Measurements from ENCODE around the gene ANKRD42.

The ANKRD42 gene

GRCh38 chr11:83222499-83222898 lies 29.0 kb downstream of the ANKRD42 start:
- CTCF ChIA-PET, result interaction anchor here (1.6 kb wide), 1 partner anchor 14 kb away, joined by 3 read pairs; no protein-coding TSS in a partner anchor
- no peak for DNase-seq (ENCODE audit: extremely low spot score)

DNA sequence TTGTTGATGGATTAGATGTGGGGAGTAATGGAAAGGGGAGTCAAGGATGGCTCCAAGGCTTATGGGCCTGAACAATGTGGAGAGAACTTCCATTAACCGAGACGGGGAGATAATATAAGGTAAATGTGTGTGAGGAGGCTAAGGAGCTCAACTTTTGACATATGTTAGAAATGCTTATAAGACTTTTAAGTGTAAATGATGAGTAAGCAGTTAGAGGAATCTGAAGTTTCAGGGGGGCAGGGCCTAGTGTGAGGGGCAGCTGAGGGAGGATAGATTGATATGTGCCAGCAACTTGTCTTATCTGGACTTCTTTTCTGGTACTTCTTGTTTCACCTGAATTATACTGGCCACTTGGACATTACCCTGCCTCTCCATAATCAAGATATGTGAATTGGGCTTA lies 29.9 kb downstream of the ANKRD42 start:
- TF ChIP-seq, protein P1, sequence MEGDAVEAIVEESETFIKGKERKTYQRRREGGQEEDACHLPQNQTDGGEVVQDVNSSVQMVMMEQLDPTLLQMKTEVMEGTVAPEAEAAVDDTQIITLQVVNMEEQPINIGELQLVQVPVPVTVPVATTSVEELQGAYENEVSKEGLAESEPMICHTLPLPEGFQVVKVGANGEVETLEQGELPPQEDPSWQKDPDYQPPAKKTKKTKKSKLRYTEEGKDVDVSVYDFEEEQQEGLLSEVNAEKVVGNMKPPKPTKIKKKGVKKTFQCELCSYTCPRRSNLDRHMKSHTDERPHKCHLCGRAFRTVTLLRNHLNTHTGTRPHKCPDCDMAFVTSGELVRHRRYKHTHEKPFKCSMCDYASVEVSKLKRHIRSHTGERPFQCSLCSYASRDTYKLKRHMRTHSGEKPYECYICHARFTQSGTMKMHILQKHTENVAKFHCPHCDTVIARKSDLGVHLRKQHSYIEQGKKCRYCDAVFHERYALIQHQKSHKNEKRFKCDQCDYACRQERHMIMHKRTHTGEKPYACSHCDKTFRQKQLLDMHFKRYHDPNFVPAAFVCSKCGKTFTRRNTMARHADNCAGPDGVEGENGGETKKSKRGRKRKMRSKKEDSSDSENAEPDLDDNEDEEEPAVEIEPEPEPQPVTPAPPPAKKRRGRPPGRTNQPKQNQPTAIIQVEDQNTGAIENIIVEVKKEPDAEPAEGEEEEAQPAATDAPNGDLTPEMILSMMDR (IDR thresholded peaks at IDR 0.05; ENCODE audit: control extremely low read depth, extremely low read depth, low read depth, missing control alignments), result no peak
- CTCF ChIA-PET, result interaction anchor here (1.1 to 1.7 kb wide), 4 partner anchors 12 to 24 kb away, joined by 3 to 5 read pairs (median 4); no protein-coding TSS in a partner anchor
- no peak for DNase-seq (ENCODE audit: extremely low spot score)
- POLR2A ChIA-PET, result no interaction called here

More at GRCh38 chr11:83222499-83222898, 29.0 kb downstream of the ANKRD42 start:
- POLR2A ChIA-PET, result no interaction called here
- TF ChIP-seq, protein P1 (IDR thresholded peaks at IDR 0.05; ENCODE audit: control extremely low read depth, extremely low read depth, low read depth, missing control alignments), result no peak

DNA sequence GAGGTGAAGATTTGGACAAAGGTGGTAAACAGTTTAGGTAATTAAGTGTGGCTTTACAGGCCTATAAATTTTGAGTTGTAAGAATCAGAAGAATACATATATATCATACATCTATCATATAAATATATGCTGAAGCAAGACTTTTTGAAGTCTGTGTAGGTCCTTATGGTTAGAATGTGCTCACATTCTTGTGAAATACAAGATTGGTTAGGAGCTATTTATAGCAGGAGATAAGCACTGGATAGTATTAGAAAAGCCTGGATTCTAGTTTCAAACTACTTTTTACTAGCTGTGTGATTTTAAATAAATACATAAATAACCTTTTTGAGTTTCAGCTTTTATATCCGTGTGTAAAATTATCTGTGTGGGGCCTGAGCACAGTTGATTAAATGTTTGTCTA lies 42.3 kb downstream of the ANKRD42 start:
- TF ChIP-seq, protein P1 (IDR thresholded peaks at IDR 0.05; ENCODE audit: control extremely low read depth, extremely low read depth, low read depth, missing control alignments), result no peak
- no peak for DNase-seq (ENCODE audit: extremely low spot score)
- POLR2A ChIA-PET, result no interaction called here
- CTCF ChIA-PET, result interaction anchor here (0.8 to 4.5 kb wide), 8 partner anchors 9 to 368 kb away, joined by 3 to 32 read pairs (median 4); no protein-coding TSS in a partner anchor

- POLR2A ChIA-PET, result no interaction called here
- CTCF ChIA-PET, result interaction anchor here (1.0 to 4.5 kb wide), 2 partner anchors 10 to 12 kb away, joined by 4 to 32 read pairs; no protein-coding TSS in a partner anchor
- TF ChIP-seq, protein P1 (IDR thresholded peaks at IDR 0.05; ENCODE audit: control extremely low read depth, extremely low read depth, low read depth, missing control alignments), result no peak
- no peak for DNase-seq (ENCODE audit: extremely low spot score)
Measured at GRCh38 chr11:83238111-83238510, 44.6 kb downstream of the ANKRD42 start.

DNA sequence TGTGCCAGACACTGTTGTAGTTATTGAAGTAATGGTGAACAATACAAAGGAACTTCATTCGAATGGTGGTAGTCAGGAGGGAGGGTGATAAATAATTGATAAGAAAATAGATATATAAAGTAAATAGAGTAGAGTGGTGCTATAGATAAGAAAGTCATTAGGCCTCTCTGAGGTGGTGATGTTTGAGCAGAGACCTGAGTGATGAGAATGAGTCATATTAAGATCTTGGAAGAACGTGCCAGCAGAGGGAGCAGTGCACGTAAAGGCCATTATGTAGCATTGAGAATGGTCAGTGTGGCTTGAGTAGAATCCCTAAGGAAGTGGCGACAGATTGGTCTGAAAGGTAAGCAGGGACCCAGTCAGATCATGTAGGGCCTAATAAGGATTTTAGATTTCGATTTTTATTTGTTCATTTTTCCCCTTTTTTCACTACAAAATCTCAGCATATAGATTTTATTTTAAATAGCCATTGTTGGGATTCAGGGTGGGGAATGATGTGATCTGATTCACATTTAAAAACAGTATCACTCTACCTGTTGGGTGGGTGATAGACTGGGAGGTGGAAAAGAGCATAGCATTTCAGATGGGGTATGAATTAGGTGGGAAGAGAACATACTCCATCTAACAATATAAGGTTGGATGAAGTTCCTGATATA lies 47.9 kb downstream of the ANKRD42 start:
- TF ChIP-seq, protein P1 (IDR thresholded peaks at IDR 0.05; ENCODE audit: control extremely low read depth, extremely low read depth, low read depth, missing control alignments), result peak; percentile 59
- POLR2A ChIA-PET, result no interaction called here
- CTCF ChIA-PET, result interaction anchor here (0.9 kb wide), 1 partner anchor 9 kb away, joined by 3 read pairs; no protein-coding TSS in a partner anchor
- DNase-seq (ENCODE audit: extremely low spot score), result peak; percentile 16

DNA sequence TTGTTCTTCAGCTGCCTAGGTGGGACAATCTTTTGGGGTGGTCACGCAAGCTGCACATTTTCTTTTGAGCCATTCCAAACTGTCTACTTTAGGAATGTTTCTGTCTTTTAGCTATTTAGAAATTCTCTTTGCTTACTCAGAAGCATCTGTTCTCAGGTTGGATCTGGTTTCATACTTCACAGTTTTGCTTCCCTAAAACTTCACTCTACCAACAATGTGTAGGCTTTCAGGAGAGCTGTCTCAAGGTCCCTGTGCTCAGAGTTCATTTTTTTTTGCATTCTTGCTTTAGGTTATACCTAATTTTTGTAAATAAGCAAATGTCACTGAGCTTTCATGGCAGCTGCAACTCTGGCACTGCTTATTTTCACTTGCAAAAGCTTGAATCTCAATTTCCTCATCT lies 55.9 kb downstream of the ANKRD42 start:
- CTCF ChIA-PET, result interaction anchor here (0.7 to 4.1 kb wide), 49 partner anchors 7 to 483 kb away, joined by 3 to 34 read pairs (median 4); partner anchors contain the start of genes CCDC90B, DDIAS, PCF11 and PRCP
- POLR2A ChIA-PET, result no interaction called here
- TF ChIP-seq, protein P1 (IDR thresholded peaks at IDR 0.05; ENCODE audit: control extremely low read depth, extremely low read depth, low read depth, missing control alignments), result no peak
- no peak for DNase-seq (ENCODE audit: extremely low spot score)
